A549 (cell line): ENCODE results near the gene IL20RA. TPM values are rescaled to one million over a fixed set of nuclear protein-coding genes. Genes with fewer than 3 reads are reported as not detected.

Source experiments
- ATAC-seq, 2 experiments: fragments of 200-7000 bp in 1 of 2; fragments of >200 bp in 1 of 2; cut with Nextera tagmentation in 1 of 2; cut with Tn5 transposase in 1 of 2; 3 replicates each; pipeline versions ENCODE4 v1.8.0 to v1.9.1; 2018 to 2020; ENCODE audit warnings: mild to moderate bottlenecking in 1 of 2, moderate library complexity in 1 of 2
- CTCF ChIA-PET: fragments of 300-600 bp; sonication (Branson Sonifier 250); formaldehyde crosslinking; extraction: SDS; loops from one replicate; lab custom pipeline; 2021; ENCODE audit warnings: antibody characterized with exemption, inconsistent platforms; lab: Yijun Ruan, JAX
- POLR2A ChIA-PET: fragments of 350-600 bp; formaldehyde crosslinking; extraction: SDS; loops from one replicate; lab custom pipeline; 2021; ENCODE audit warnings: antibody characterized with exemption, inconsistent platforms; lab: Yijun Ruan, JAX
- DNase-seq, 2 experiments: peaks; one replicate each; pipeline versions ENCODE4 v3.0.0 to v3.0.0-alpha.2; 2011 to 2016; ENCODE audit warnings: low read depth in 1 of 2, low spot score in 1 of 2
- FAIRE-seq: peaks from 2 replicates; lab custom pipeline; 2011; peaks lifted over from hg19 to GRCh38; lab: Jason Lieb, UNC
- H3K27ac ChIP-seq, 2 experiments: fragments of >200 bp; sonication (Bioruptor Twin); formaldehyde crosslinking; 3 replicates each; pipeline ENCODE4 v1.5.1; 2016 to 2017
- H3K4me1 ChIP-seq: fragments of >200 bp; sonication (Bioruptor Twin); formaldehyde crosslinking; 3 replicates; pipeline ENCODE4 v1.6.1; 2016
- H3K4me2 ChIP-seq: fragments of >200 bp; sonication (Bioruptor Twin); formaldehyde crosslinking; 3 replicates; pipeline ENCODE4 v1.6.1; 2016
- H3K4me3 ChIP-seq: fragments of >200 bp; sonication (Bioruptor Twin); formaldehyde crosslinking; 3 replicates; pipeline ENCODE4 v1.5.1; 2016
- H3K9me3 ChIP-seq: fragments of >200 bp; sonication (Bioruptor Twin); formaldehyde crosslinking; 3 replicates; pipeline ENCODE4 v1.6.1; 2016
- ATOH8 ChIP-seq: fragments of 250-450 bp; sonication (Bioruptor Pico); IDR thresholded peaks from 2 replicates; pipeline ENCODE4 v1.5.0; 2020; ENCODE audit warnings: low read depth, mild to moderate bottlenecking, moderate library complexity
- BCL3 ChIP-seq: fragments of >200 bp; sonication (Bioruptor Twin); formaldehyde crosslinking; IDR thresholded peaks from 3 replicates; pipeline ENCODE4 v1.6.1; 2016
- CHD2 ChIP-seq: fragments of 150-350 bp; IDR thresholded peaks from 2 replicates; pipeline ENCODE4 v1.6.1; 2014; ENCODE audit warnings: low read length; ENCODE audit not compliant: partially characterized antibody
- E2F6 ChIP-seq: IDR thresholded peaks from 2 replicates; pipeline ENCODE4 v1.6.1; 2012; ENCODE audit warnings: low read depth, borderline replicate concordance
- EHF ChIP-seq: fragments of 250-450 bp; sonication (Bioruptor Pico); IDR thresholded peaks from 2 replicates; pipeline ENCODE4 v1.5.0; 2020; ENCODE audit warnings: mild to moderate bottlenecking
- ESRRA ChIP-seq: fragments of 150-350 bp; IDR thresholded peaks from 2 replicates; pipeline ENCODE4 v1.6.1; 2014; ENCODE audit warnings: mild to moderate bottlenecking, low read length, borderline replicate concordance
- HMGXB4 ChIP-seq: fragments of 250-450 bp; sonication (Bioruptor Pico); IDR thresholded peaks from 2 replicates; pipeline ENCODE4 v1.5.0; 2021; ENCODE audit warnings: mild to moderate bottlenecking, moderate library complexity, borderline replicate concordance
- HOXA7 ChIP-seq: fragments of 250-450 bp; sonication (Bioruptor Pico); IDR thresholded peaks from 2 replicates; pipeline ENCODE4 v1.5.0; 2020; ENCODE audit warnings: mild to moderate bottlenecking, moderate library complexity
- JUN ChIP-seq, 2 experiments: fragments of >200 bp; sonication (Bioruptor Twin); formaldehyde crosslinking; IDR thresholded peaks; 2 replicates in 1 of 2; 3 replicates in 1 of 2; pipeline ENCODE4 v1.6.1; 2016 to 2017
- JUNB ChIP-seq: fragments of >200 bp; sonication (Bioruptor Twin); formaldehyde crosslinking; IDR thresholded peaks from 2 replicates; pipeline ENCODE4 v1.6.1; 2016
- KDM1A ChIP-seq: fragments of 200-600 bp; sonication (generic); IDR thresholded peaks from 2 replicates; pipeline ENCODE4 v1.6.1; 2016; ENCODE audit warnings: low read depth, mild to moderate bottlenecking
- MYC ChIP-seq: IDR thresholded peaks from 2 replicates; pipeline ENCODE4 v1.6.1; 2012; ENCODE audit warnings: mild to moderate bottlenecking, inconsistent platforms, low read length, improper control_type of control experiment, borderline replicate concordance
- NR3C1 ChIP-seq: fragments of >200 bp; sonication (Bioruptor Twin); formaldehyde crosslinking; IDR thresholded peaks from 3 replicates; pipeline ENCODE4 v1.6.1; 2017
- PHF8 ChIP-seq: fragments of 200-600 bp; sonication (generic); IDR thresholded peaks from 2 replicates; pipeline ENCODE4 v1.6.1; 2016; ENCODE audit warnings: low read depth, mild to moderate bottlenecking, antibody characterized with exemption, moderate library complexity, borderline replicate concordance
- RAD21 ChIP-seq, 2 experiments: fragments of >200 bp in 1 of 2; sonication (Bioruptor Twin) in 1 of 2; formaldehyde crosslinking in 1 of 2; IDR thresholded peaks in 1 of 2; conservative IDR thresholded peaks in 1 of 2; 2 replicates in 1 of 2; 3 replicates in 1 of 2; pipeline ENCODE4 v1.6.1; 2012 to 2018; ENCODE audit warnings: inconsistent platforms in 1 of 2
- RCOR1 ChIP-seq: fragments of 150-350 bp; IDR thresholded peaks from 2 replicates; pipeline ENCODE4 v1.6.1; 2014; ENCODE audit warnings: antibody characterized with exemption, low read length, low read depth
- RFX5 ChIP-seq: fragments of 450-650 bp; IDR thresholded peaks from 2 replicates; pipeline ENCODE4 v1.7.1; 2014; ENCODE audit warnings: antibody characterized with exemption, mild to moderate bottlenecking, moderate library complexity
- SREBF2 ChIP-seq: fragments of 450-650 bp; IDR thresholded peaks from 2 replicates; pipeline ENCODE4 v1.6.1; 2014; ENCODE audit warnings: mild to moderate bottlenecking, moderate library complexity
- TFCP2L1 ChIP-seq: fragments of 250-450 bp; sonication (Bioruptor Pico); IDR thresholded peaks from 2 replicates; pipeline ENCODE4 v1.5.0; 2021; ENCODE audit warnings: mild to moderate bottlenecking
- TP53 ChIP-seq: fragments of 250-450 bp; sonication (Bioruptor Pico); IDR thresholded peaks from 2 replicates; pipeline ENCODE4 v1.5.0; 2021; ENCODE audit warnings: mild to moderate bottlenecking, moderate library complexity
- ZFP36 ChIP-seq: fragments of 450-650 bp; IDR thresholded peaks from 2 replicates; pipeline ENCODE4 v1.6.1; 2014; ENCODE audit warnings: borderline replicate concordance; ENCODE audit not compliant: partially characterized antibody
- WGBS: methylation state at CpG from one replicate; pipeline ENCODE4 v1.1.6; 2017; ENCODE audit errors: missing lambda C conversion rate; 5-methylcytosine and 5-hydroxymethylcytosine counted together
- polyA plus RNA-seq, 4 experiments: library from polyadenylated mRNA; depleted of rRNA in 3 of 4; stranded (reverse); fragments of >200 nt; fragmentation: RNase III in 1 of 4; extraction: RNeasy Plus Mini Kit Qiagen cat#74134 plus additional on column Dnase treatment in 1 of 4; gene quantifications; 2 replicates in 3 of 4; 3 replicates in 1 of 4; pipeline ENCODE4 v1.2.3, GENCODE V29; 2011 to 2017
- TF ChIP-seq, protein P1 (sequence below): fragments of >200 bp; sonication (Bioruptor Twin); formaldehyde crosslinking; IDR thresholded peaks from 2 replicates; pipeline ENCODE4 v1.6.1; 2016
- TF ChIP-seq, protein P2 (sequence below): fragments of 200-600 bp; sonication (generic); IDR thresholded peaks from 2 replicates; pipeline ENCODE4 v1.6.1; 2016; ENCODE audit warnings: antibody characterized with exemption, mild to moderate bottlenecking, moderate library complexity
- TF ChIP-seq, protein P3 (sequence below): fragments of >200 bp; sonication (Bioruptor Twin); formaldehyde crosslinking; IDR thresholded peaks from 3 replicates; pipeline ENCODE4 v1.5.1; 2016

IL20RA gene
- polyA plus RNA-seq, 2 of the 4 experiments (the other 2 are of a cell fraction) = 0.08 TPM; not detected in 1

DNA sequence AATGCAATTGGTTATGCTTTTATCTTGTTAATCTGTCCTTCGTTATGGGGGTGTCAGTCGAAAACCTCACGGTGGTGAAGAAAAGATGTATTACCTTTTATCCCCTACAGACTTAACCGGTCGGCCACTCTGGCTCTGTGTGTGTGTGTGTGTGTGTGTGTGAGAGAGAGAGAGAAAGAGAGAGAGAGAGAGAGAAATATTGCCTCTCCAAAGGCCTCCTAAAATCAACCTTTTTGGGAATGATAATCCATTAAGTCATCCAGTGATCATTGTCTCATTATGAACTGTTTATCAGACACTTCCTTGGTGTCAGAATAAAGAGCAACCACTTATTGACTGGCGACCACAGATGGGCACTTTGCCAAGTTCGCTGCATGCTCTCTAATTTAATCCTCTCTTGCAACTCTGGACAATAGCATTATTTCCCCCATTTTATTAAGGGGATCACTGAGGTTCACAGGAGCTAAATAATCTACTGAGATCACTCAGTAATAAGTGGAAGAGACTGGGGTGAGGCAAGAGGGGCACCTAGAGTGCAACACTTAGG lies 92.0 kb downstream of the IL20RA start:
- Histone ChIP-seq H3K4me3 (no peak overlapping the region), H3K4me2 (no peak overlapping the region), H3K9me3 (no peaks in the 10 kb centered on the region), H3K4me1 (no peaks in the 10 kb centered on the region), H3K27ac (no peak overlapping the region)
- ATAC-seq = no peak
- CTCF ChIA-PET = no interaction called here
- TF ChIP-seq HMGXB4 (CRISPR knock-in tag) (no peak), JUNB (no peak), CHD2 (no peak), ATOH8 (CRISPR knock-in tag) (no peak), SREBF2 (no peak), KDM1A (no peak), JUN (IDR thresholded peaks at IDR 0.05) (no peak), TFCP2L1 (CRISPR knock-in tag) (no peak), RFX5 (no peak), RCOR1 (no peak), RAD21 (conservative IDR thresholded peaks at IDR 0.05 in 1 of 2, IDR thresholded peaks at IDR 0.05 in 1 of 2) (no peak), BCL3 (no peak), MYC (no peak), ESRRA (no peak), HOXA7 (CRISPR knock-in tag) (no peak), EHF (CRISPR knock-in tag) (no peak), TP53 (CRISPR knock-in tag) (no peak)
- TF ChIP-seq, protein P1, sequence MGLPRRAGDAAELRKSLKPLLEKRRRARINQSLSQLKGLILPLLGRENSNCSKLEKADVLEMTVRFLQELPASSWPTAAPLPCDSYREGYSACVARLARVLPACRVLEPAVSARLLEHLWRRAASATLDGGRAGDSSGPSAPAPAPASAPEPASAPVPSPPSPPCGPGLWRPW = no peak
- POLR2A ChIA-PET = no interaction called here
- no peak for FAIRE-seq
- WGBS = 59% methylated on average over 7 of the region's 7 CpGs
- DNase-seq = no peak

DNA sequence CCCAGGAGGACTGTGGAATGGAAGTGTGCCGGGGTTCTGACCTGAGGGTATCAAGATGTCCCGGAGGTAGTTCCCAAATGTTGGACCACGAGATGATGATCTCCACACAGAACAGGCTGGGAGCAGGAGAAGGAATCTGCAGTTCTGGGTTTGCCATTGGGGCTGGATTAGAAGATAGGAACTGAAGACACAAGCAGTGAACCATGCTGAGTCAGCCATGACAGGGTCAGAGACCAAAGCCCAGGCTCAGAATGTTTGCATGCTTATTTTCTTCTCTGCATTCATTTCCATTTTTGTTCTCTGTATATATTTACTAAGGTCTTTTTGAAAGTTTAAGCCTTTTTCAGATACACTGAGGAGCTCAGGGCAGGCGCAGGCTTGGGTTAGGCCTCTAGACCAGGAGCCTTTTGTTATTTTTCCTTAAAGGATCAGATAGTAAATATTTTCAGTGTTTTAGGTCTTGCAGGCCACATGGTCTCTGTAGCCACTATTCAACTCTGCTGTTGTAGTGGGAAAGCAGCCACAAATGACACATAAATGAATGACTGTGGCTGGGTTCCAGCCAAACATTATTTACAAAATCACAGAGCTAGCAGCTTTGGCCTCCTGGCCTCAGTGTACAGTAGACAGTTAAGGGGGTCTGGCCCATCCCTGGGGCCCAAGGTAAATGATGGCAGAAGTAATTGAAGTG lies 94.2 kb downstream of the IL20RA start:
- TF ChIP-seq, protein P2, sequence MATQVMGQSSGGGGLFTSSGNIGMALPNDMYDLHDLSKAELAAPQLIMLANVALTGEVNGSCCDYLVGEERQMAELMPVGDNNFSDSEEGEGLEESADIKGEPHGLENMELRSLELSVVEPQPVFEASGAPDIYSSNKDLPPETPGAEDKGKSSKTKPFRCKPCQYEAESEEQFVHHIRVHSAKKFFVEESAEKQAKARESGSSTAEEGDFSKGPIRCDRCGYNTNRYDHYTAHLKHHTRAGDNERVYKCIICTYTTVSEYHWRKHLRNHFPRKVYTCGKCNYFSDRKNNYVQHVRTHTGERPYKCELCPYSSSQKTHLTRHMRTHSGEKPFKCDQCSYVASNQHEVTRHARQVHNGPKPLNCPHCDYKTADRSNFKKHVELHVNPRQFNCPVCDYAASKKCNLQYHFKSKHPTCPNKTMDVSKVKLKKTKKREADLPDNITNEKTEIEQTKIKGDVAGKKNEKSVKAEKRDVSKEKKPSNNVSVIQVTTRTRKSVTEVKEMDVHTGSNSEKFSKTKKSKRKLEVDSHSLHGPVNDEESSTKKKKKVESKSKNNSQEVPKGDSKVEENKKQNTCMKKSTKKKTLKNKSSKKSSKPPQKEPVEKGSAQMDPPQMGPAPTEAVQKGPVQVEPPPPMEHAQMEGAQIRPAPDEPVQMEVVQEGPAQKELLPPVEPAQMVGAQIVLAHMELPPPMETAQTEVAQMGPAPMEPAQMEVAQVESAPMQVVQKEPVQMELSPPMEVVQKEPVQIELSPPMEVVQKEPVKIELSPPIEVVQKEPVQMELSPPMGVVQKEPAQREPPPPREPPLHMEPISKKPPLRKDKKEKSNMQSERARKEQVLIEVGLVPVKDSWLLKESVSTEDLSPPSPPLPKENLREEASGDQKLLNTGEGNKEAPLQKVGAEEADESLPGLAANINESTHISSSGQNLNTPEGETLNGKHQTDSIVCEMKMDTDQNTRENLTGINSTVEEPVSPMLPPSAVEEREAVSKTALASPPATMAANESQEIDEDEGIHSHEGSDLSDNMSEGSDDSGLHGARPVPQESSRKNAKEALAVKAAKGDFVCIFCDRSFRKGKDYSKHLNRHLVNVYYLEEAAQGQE = no peak
- TF ChIP-seq, protein P3, sequence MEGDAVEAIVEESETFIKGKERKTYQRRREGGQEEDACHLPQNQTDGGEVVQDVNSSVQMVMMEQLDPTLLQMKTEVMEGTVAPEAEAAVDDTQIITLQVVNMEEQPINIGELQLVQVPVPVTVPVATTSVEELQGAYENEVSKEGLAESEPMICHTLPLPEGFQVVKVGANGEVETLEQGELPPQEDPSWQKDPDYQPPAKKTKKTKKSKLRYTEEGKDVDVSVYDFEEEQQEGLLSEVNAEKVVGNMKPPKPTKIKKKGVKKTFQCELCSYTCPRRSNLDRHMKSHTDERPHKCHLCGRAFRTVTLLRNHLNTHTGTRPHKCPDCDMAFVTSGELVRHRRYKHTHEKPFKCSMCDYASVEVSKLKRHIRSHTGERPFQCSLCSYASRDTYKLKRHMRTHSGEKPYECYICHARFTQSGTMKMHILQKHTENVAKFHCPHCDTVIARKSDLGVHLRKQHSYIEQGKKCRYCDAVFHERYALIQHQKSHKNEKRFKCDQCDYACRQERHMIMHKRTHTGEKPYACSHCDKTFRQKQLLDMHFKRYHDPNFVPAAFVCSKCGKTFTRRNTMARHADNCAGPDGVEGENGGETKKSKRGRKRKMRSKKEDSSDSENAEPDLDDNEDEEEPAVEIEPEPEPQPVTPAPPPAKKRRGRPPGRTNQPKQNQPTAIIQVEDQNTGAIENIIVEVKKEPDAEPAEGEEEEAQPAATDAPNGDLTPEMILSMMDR = no peak
- no peak for TF ChIP-seq ATOH8 (CRISPR knock-in tag)
- no peak for TF ChIP-seq PHF8
- TF ChIP-seq KDM1A = no peak
- no peak for TF ChIP-seq ZFP36
- no peak for TF ChIP-seq E2F6
- no peak for TF ChIP-seq TFCP2L1 (CRISPR knock-in tag)
- TF ChIP-seq NR3C1 = no peak
- CTCF ChIA-PET = interaction anchor here (0.7 to 1.3 kb wide), 2 partner anchors 29 to 63 kb away, joined by 3 to 4 read pairs; no protein-coding TSS in a partner anchor
- ATAC-seq = no peak
- no peak overlapping the region for H3K27ac ChIP-seq
- no peak overlapping the region for H3K4me2 ChIP-seq
- DNase-seq = no peak
- POLR2A ChIA-PET = no interaction called here
- WGBS = 78% methylated on average over 4 of the region's 4 CpGs
- H3K9me3 ChIP-seq = no peaks in the 10 kb centered on the region
- H3K4me3 ChIP-seq = no peak overlapping the region
- FAIRE-seq = no peak
- H3K4me1 ChIP-seq = no peaks in the 10 kb centered on the region
